HG02885 (cell line): Measurements from ENCODE around the gene AHSP.
A peak's percentile ranks its signal among the peaks of the same experiment; 100 is the strongest.
"Not testable (repeated sequence)": the region's sequence is repeated elsewhere in the genome, so short reads cannot be mapped to it uniquely, and the experiment has no call there.

ENCODE experiments used
- ATAC-seq: cut with Tn5 transposase; IDR thresholded peaks from one replicate; pipeline ENCODE4 v1.9.1; 2021; ENCODE audit warnings: mild to moderate bottlenecking; ENCODE audit not compliant: unreplicated experiment, poor library complexity

The AHSP gene

DNA sequence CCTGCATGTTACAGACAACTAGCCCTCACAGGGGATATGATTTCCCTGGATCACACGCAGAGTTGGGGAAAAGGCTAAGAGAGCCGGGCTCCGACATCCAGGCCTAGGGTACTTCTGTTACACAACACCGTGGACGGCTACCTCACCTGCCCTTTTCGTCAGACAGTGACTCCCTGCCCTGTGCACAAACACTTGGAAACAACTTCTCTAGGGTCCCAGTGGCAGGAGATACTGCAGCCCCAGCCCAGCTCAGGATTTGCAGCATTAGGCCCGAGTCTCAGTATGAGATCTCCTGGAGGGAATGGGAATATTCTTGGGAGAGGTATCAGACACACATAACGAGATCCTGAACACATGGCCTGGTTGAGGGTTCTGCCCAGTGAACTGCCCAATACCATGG lies 27.8 kb upstream of the AHSP start:
- no peak for ATAC-seq

DNA sequence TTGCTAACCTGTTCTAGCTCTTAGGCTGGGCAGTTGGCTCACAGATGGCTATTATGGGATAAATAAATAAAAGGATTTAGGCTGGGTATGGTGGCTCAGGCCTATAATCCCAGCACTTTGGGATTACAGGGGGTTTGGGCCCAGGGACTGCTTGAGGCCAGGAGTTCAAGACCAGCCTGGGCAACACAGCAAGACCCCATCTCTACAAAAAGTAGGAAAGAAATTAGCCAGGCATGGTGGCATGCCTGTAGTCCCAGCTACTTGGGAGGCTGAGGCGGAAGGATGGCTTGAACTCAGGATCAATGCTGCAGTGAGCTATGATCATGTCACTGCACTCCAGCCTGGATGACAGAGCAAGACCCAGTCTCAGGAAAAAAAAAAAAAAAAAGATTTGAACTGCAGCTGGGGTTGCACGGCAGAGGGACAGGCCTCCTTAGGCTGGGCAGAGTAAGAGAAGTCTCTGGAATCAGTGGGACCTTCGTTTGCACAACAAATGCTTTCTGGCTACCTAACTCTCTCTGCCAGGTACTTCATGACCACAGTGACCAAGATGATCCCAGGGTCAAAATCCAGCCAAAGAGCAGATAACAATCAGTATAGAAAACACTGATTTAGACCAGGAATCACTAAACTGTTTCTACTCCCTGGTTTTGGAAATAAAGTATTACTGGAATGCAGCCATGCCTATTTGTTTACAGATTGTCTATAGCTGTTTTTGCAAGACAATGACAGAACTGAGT lies 26.3 kb upstream of the AHSP start:
- no peak for ATAC-seq

- no peak for ATAC-seq
Observed at GRCh38 chr16:31501966-31502348, 25.7 kb upstream of the AHSP start.

DNA sequence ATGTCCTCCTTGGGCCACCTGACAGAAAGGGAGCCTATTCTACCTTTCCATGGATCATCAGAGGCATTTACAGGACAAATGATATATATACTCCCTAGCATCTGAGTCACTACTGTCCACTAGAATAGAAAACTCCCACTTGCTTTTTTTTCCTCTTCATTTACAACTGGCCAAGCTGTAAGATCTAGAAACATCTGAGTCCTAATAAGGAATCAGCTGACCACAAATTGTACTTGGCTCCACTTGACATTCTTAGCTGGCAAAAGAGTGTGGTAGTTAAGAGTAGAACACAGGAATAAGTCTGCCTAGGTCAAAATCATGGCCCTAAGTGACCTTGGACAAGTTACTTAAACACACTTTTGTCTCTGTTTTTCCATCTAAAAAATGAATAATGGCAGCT lies 24.7 kb upstream of the AHSP start:
- ATAC-seq: no peak

DNA sequence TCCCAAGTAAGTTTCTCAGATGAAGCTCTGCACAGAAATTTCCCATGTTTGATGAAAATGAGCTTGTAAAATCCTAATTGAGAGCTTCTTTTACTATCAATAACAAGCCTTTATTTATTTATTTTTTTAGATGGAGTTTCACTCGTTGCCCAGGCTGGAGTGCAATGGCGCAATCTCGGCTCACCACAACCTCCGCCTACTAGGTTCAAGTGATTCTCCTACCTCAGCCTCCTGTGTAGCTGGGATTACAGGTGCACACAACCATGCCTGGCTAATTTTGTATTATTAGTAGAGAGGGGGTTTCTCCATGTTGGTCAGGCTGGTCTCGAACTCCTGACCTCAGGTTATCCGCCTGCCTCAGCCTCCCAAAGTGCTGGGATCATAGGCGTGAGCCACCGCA lies 24.1 kb upstream of the AHSP start:
- not testable (repeated sequence) for ATAC-seq

DNA sequence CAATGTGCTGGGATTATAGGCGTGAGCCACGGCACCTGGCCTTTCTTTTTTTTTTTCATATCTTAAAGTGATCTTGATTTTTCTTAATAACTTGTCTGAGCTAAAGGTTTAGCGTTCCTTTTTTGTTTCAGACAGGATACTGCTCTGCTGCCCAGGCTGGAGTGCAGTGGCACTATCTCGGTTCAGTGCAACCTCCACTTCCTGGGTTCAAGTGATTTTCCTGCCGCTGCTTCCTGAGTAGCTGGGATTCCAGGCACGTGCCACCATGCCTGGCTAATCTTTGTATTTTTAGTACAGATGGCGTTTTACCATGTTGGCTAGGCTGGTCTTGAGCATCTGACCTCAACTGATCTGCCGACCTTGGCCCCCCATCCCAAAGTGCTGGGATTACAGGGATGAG lies 23.5 kb upstream of the AHSP start:
- ATAC-seq: no peak

DNA sequence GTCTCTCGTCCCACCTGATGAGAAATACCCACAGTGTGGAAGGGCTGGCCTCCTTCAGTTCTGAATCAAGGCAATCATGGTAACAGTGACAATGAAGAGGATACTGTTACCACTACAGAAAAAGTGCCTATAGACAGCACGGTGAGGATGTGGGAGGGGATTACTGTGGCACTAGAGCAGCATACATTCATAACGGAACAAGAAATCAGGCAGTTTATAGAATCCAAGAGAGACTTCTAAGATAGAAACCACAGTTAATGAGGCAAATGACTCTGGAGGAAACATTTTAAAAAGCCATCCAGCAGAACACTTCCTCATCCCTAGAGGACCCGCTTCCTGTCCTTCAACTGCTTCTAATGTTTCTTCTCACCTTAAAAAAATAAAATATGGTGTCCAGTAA lies 22.2 kb upstream of the AHSP start:
- peak; percentile 60 for ATAC-seq

DNA sequence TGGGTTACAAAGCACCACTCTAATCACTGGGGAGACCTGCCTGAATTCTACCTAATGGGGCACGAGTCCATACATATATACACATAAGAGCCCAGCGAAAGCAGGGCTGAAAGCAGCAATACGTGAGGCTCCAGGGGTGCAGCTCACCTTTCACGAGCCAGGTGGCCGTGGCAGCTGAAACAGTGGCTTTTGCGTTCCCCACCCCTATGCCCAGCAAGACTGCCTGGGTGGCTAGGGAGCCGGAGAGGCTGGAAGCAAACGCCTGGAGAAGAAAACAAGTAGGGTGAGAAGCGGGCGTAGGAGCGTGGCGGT lies 20.1 kb upstream of the AHSP start:
- ATAC-seq: no peak

- ATAC-seq: peak; percentile 88
Observed at GRCh38 chr16:31507929-31508705, 19.6 kb upstream of the AHSP start, which contains the start of gene RUSF1. Gene RUSF1, minus strand, starts transcription at chr16:31508391. Its CDS starts 18 bp downstream, at chr16:31508373.

DNA sequence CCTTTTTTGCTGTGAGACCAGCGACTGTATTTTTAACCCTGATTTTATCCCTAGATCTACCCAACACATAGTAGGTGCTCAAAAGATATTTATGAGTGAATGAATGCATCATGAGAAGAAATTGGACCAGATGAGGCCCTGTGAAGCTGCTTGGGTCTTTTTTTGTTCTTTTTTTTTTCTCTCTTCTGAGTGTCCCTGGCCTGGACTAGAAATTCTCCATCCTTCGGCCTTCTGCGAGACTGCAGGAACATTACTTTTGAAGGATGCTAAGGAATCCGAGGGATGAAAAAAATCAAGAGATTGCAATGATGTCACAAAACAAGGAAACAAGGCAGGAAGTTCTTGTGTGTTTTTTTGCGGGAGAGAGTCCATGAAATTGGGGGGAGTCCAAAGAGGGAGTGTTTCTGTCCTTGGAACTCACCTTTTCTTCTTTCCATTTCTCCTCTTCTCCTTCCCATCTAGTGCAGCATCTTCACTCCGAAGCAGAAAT lies 18.9 kb upstream of the AHSP start:
- no peak for ATAC-seq

GRCh38 chr16:31513126-31513525 lies 14.6 kb upstream of the AHSP start:
- ATAC-seq: no peak

DNA sequence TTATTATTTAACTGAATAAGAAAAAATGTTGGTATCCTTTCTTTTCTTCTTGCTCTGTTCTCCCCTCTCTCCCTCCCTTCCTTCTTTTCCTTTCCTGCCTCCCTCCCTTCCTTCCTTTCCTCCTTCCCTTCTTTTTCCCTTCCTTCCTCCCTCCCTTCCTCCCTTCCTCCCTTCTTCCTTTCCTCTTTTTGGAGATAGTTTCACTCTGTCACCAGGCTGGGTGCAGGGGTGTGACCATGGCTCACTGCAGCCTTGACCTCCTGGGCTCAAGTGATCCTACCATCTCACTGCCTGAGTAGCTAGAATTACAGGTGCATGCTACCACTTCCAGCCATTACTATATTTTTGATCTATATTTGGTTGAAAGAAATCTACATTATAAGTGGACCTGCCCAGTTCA lies 13.8 kb upstream of the AHSP start:
- no peak for ATAC-seq

- no peak for ATAC-seq
Observed at GRCh38 chr16:31517800-31518402, 9.8 kb upstream of the AHSP start.

- no peak for ATAC-seq
Observed at GRCh38 chr16:31519759-31520431, 7.8 kb upstream of the AHSP start.

DNA sequence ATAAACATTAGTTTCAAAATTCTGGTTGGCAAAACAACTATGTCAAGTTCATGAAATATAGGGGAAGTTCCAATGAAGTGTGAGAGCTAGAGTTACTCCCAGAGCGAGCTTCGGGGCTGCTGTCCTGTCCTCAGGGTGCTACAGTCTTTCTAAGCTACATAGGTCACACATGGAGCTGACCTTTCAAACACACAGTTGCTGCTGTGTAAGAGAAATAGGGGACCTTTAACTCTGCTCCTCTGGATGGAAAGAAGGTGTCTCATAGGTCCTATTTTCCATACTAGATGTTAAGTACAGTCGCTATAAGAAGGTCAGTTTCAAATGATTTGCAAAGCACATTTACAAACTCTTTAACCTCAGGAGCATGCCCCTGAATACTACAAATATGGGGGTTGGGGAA lies 6.3 kb upstream of the AHSP start:
- ATAC-seq: no peak

DNA sequence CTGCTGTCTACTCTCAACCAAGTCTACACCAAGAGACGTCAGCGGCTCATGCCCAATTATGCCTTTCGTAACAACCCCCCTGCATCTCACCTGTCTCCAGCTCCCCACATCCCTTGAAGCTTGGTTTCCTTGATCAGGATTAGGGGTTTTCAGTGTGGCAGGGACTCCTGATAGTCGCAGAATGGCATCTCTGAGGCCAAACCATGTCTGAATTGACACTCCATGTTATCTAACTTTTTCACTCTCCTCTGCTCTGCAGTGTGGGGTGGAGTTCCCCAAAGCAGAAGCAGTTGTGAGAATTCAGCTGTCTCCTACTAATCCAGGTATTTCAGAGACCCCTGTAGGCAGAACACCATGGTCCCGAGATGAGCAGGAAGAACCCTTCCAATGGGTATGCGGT lies 5.6 kb upstream of the AHSP start:
- no peak for ATAC-seq

GRCh38 chr16:31523768-31524167 lies 3.9 kb upstream of the AHSP start:
- ATAC-seq: not testable (repeated sequence)

GRCh38 chr16:31525113-31525512 lies 2.6 kb upstream of the AHSP start:
- ATAC-seq: no peak

DNA sequence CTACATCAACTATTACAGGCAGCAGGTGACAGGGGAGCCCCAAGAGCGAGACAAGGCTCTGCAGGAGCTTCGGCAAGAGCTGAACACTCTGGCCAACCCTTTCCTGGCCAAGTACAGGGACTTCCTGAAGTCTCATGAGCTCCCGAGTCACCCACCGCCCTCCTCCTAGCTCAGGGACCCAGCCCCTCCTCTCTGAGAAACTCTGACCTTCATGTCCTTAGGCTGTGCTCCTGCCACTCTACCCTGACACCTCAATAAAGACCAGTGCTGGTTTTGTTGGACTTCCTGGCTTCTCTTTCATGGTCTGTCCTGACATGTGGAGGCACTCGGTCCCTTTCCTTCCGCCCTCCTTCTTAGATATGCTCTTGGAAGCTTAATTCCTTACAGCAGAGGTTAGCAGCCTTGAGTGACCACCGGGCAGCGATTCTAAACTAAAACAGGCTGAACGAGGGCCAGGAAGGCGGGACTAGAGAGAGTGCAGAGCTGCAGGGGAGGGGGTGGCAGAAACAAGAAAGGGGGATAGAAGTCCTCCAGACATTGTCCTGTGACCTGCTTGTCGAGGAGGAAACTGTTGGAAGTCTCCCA lies 915 bp downstream of the AHSP start:
- no peak for ATAC-seq

DNA sequence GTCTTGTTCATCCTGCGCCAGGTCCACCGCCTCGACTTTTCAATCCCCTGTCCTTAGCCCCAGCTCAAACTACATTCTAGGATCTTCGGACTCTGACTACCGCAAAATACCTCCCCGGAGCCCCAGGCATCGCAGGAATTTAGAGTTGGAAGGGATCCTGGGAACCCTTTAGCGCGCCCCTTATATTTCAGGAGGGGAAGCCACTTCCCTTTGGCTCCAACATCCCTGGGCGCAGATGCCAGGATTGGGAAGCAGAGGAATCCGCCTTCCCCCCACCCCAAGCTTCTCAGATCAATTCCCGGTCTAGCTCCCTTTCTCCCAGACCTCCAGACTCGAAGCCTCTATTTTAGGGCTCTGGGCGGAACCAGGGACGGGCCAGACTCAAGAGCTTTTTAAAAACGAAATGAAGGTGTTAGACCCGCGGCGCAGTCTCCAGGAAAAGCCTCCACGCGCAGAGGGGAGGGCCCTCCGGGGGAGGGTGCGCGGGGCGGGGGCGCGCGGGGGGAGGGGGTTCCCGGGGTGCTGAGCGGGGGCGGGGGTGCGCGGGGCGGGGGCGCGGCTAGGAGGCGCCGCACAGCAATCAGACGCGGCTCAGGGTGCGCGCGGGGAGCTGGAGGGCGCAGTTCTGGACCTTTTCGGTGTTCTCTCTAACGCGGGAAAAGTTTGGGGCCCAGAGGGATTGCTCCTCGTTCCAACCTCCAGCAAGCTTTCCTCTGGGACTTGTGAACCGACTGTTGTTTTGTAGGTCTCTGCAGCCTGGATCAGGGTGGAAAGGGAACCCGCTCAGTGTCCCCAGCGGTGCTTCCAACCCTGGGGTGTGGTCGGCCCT lies 1.6 kb downstream of the AHSP start:
- no peak for ATAC-seq
